Lower leg skin (tissue), 3 donors: ENCODE measurements around the gene APMAP.

Experiments used
- CTCF ChIP-seq, 3 donors: fragments of 450-650 bp; IDR thresholded peaks; one replicate each; pipeline ENCODE4 v1.5.1; 2016; ENCODE audit warnings: antibody characterized with exemption in 3 of 3, mild to moderate bottlenecking in 3 of 3, moderate library complexity in 2 of 3
- POLR2A ChIP-seq, 2 donors: fragments of 450-650 bp; IDR thresholded peaks; one replicate each; pipeline ENCODE4 v1.6.1; 2016 to 2017; ENCODE audit warnings: antibody characterized with exemption in 2 of 2, mild to moderate bottlenecking in 1 of 2, moderate library complexity in 1 of 2

DNA sequence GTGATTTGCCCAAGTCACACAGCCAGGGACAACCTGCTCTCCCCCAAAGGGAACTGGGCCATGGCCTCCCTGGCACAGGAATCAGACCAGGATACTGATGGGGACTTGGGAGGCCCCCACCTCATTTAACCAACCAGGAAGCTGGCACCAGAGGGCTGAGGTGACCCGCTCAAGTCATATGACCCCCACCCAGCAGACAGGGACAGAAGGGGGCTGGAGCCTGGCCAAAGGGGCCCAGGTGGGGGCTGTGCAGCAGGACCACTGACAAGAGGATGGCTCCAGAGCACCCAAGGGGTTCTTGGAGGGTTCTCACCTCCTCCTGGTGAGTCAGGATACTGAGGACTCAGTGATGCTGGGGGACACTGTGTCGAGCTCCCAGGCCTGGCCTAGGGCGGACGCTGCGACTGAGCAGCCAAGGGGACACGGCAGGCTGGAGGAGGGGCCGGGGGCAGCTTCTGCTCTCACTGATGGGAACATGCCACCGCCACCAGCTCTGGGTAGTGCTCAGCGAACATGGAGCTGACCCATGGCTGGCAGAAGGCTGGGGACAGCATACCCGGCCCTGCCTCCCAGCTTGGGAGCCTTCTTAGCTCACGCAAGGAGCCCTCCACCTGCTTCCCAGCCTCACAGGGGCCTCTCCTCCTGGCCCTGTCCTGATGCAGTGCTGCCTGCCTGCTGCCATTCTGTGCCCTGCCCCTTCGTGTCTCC is 42.3 kb downstream of the APMAP start:
- TF ChIP-seq CTCF (IDR thresholded peaks at IDR 0.05): no peak
- TF ChIP-seq POLR2A (IDR thresholded peaks at IDR 0.05): no peak
